ENCODE data around the gene ELOVL6.

DNA sequence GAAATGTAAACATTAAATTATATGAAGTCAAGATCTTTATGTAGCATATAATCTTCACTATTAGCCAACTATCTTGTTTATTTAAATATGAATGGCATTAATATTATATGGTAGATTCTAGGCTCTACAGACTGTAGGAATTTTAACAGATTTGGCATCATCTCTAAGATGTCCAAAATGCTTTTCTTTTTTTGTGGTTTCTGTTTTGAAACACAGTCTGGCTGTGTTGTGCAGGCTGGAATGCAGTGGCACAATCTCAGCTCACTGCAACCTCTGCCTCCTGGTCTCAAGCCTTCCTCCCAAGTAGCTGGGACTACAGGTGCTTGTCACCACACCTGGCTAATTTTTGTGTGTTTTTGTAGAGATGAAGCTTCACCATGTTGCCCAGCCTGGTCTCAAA lies 76.2 kb downstream of the ELOVL6 start:
- no peak for TF ChIP-seq POLR2A (IDR thresholded peaks at IDR 0.05; ENCODE audit: low read depth, low read length)
- TF ChIP-seq NR2C2 (IDR thresholded peaks at IDR 0.05; ENCODE audit: borderline replicate concordance, control insufficient read depth, insufficient read length, low read depth): no peak
- TF ChIP-seq EZH2 (IDR thresholded peaks at IDR 0.05; ENCODE audit: borderline replicate concordance, control insufficient read depth, low read depth, low read length): no peak
- TF ChIP-seq, protein P1, sequence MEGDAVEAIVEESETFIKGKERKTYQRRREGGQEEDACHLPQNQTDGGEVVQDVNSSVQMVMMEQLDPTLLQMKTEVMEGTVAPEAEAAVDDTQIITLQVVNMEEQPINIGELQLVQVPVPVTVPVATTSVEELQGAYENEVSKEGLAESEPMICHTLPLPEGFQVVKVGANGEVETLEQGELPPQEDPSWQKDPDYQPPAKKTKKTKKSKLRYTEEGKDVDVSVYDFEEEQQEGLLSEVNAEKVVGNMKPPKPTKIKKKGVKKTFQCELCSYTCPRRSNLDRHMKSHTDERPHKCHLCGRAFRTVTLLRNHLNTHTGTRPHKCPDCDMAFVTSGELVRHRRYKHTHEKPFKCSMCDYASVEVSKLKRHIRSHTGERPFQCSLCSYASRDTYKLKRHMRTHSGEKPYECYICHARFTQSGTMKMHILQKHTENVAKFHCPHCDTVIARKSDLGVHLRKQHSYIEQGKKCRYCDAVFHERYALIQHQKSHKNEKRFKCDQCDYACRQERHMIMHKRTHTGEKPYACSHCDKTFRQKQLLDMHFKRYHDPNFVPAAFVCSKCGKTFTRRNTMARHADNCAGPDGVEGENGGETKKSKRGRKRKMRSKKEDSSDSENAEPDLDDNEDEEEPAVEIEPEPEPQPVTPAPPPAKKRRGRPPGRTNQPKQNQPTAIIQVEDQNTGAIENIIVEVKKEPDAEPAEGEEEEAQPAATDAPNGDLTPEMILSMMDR (IDR thresholded peaks at IDR 0.05 in 2 of 3, conservative IDR thresholded peaks at IDR 0.05 in 1 of 3; ENCODE audit: control insufficient read depth in 2 of 3, extremely low read depth in 1 of 3, insufficient read depth in 1 of 3, low read depth in 3 of 3, low read length in 3 of 3): no peak
